Subcutaneous abdominal adipose tissue (tissue), 5 donors: ENCODE data around the gene MEIKIN.
A peak's percentile ranks its signal among the peaks of the same experiment; 100 is the strongest.
"Not testable (repeated sequence)": the region's sequence is repeated elsewhere in the genome, so short reads cannot be mapped to it uniquely, and the experiment has no call there.

Experiments used
- H3K27ac ChIP-seq: one replicate; pipeline ENCODE4 v1.7.0; 2013; ENCODE audit warnings: low read depth, mild to moderate bottlenecking, inconsistent platforms, low read length, moderate library complexity
- H3K27me3 ChIP-seq, 5 donors: one replicate each; pipeline ENCODE4 v1.7.0; 2013; ENCODE audit warnings: low read length in 5 of 5, inconsistent platforms in 1 of 5; ENCODE audit not compliant: control insufficient read depth in 5 of 5, insufficient read depth in 4 of 5
- H3K36me3 ChIP-seq, 5 donors: one replicate each; pipeline ENCODE4 v1.7.0; 2013; ENCODE audit warnings: low read length in 5 of 5; ENCODE audit not compliant: control insufficient read depth in 5 of 5, insufficient read depth in 5 of 5
- H3K4me1 ChIP-seq, 5 donors: one replicate each; pipeline ENCODE4 v1.7.0; 2013; ENCODE audit warnings: low read length in 5 of 5, mild to moderate bottlenecking in 3 of 5, moderate library complexity in 1 of 5; ENCODE audit not compliant: control insufficient read depth in 5 of 5, insufficient read depth in 5 of 5
- H3K4me3 ChIP-seq, 5 donors: one replicate each; pipeline ENCODE4 v1.7.0; 2013; ENCODE audit warnings: low read length in 5 of 5, low read depth in 1 of 5
- H3K9ac ChIP-seq, 5 donors: one replicate each; pipeline ENCODE4 v1.7.0; 2013; ENCODE audit warnings: low read length in 5 of 5, mild to moderate bottlenecking in 4 of 5, moderate library complexity in 3 of 5
- H3K9me3 ChIP-seq, 5 donors: one replicate each; pipeline ENCODE4 v1.7.0; 2013; ENCODE audit warnings: low read length in 5 of 5; ENCODE audit not compliant: control insufficient read depth in 5 of 5
- donor health status: healthy.
- donor health status: healthy.
- donor health status: healthy.
- donor health status: healthy.
- donor health status: healthy.

The MEIKIN gene

GRCh38 chr5:131783357-131783756 is 162.1 kb downstream of the MEIKIN start:
- H3K4me1 ChIP-seq: peaks cover 0 to 24% (median 8%) of the 10 kb centered on the region in 5 donors

GRCh38 chr5:131782717-131783116 is 162.7 kb downstream of the MEIKIN start:
- no peaks in the 10 kb centered on the region for H3K9me3 ChIP-seq
- H3K9ac ChIP-seq: peak overlapping the region in 1 of 5 donors; percentile 15
- H3K4me3 ChIP-seq: no peak overlapping the region
- peaks cover 0 to 24% (median 8%) of the 10 kb centered on the region in 5 donors for H3K4me1 ChIP-seq
- H3K27ac ChIP-seq: no peak overlapping the region
- no peaks in the 10 kb centered on the region for H3K27me3 ChIP-seq
- no peaks in the 10 kb centered on the region for H3K36me3 ChIP-seq

More at GRCh38 chr5:131783357-131783756, 162.1 kb downstream of the MEIKIN start:
- H3K36me3 ChIP-seq: no peaks in the 10 kb centered on the region
- peak overlapping the region in 1 of 5 donors; percentile 15 for H3K9ac ChIP-seq
- H3K4me3 ChIP-seq: no peak overlapping the region
- H3K27ac ChIP-seq: no peak overlapping the region
- no peaks in the 10 kb centered on the region for H3K9me3 ChIP-seq
- H3K27me3 ChIP-seq: no peaks in the 10 kb centered on the region

- not testable (repeated sequence) for H3K27me3 ChIP-seq, H3K27ac ChIP-seq, H3K9ac ChIP-seq, H3K4me3 ChIP-seq, H3K36me3 ChIP-seq, H3K9me3 ChIP-seq
- peaks cover 0 to 20% (median 15%) of the 10 kb centered on the region in 5 donors for H3K4me1 ChIP-seq
Observed at GRCh38 chr5:131778141-131778540, 167.3 kb downstream of the MEIKIN start.

- H3K9me3 ChIP-seq: no peaks in the 10 kb centered on the region
- H3K36me3 ChIP-seq: no peaks in the 10 kb centered on the region
- no peaks in the 10 kb centered on the region for H3K27me3 ChIP-seq
- no peak overlapping the region for H3K4me3 ChIP-seq
- H3K4me1 ChIP-seq: peaks cover 0 to 19% (median 9%) of the 10 kb centered on the region in 5 donors
- H3K9ac ChIP-seq: no peak overlapping the region
- H3K27ac ChIP-seq: no peak overlapping the region
Observed at GRCh38 chr5:131776450-131776849, 169.0 kb downstream of the MEIKIN start.

DNA sequence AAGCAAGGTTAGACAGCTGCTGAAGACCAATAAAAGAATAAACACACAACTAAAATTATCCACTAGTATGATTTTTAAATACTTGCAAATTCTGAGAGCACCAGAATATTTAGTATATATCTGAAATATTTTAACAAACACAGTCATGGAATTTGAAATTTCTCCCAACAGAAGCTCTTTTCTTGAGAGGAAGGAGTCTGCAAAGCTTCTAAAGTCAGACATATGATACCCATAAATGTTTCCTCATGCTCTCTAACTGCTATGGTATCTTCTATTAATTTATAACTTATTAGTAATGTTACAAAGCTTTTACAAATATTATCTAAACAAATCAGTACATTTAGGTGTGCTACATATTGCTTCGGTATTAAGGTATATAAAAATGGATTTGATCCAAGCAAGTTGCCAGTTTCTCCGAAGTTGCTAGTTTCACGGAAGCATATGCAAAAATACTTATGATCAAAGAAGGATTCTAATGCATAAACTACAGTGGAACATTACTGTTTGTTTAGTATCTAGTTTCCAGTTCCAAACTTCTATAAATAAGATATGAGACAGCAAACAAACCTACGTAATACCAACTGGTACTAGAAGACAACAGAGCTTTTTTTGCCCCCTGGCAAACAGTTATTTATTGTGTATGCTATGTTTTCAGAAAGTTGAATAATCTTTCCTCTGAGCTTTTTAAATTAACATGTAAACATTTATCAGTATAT is 170.7 kb downstream of the MEIKIN start:
- H3K27ac ChIP-seq: no peak overlapping the region
- H3K27me3 ChIP-seq: no peaks in the 10 kb centered on the region
- no peaks in the 10 kb centered on the region for H3K9me3 ChIP-seq
- H3K36me3 ChIP-seq: no peaks in the 10 kb centered on the region
- H3K4me3 ChIP-seq: no peak overlapping the region
- H3K4me1 ChIP-seq: peaks cover 0 to 33% (median 11%) of the 10 kb centered on the region in 5 donors
- H3K9ac ChIP-seq: no peak overlapping the region

DNA sequence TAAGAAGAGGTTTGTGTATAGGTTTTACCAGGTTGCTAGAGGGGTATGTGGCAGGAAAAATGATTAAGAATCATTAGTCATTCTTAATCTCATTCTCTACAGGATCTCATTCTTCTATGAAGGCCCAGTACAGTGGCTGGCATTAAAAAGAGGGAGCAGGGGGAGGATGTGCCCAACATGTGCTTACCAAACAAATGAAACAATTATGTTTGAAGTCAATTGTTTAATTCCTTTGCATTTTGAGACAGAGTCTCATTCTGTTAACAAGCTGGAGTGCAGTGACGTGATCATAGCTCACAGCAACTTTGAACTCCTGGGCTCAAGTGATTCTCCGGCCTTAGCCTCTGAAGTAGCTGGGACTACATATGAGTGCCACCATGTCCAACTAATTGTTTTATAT is 171.7 kb downstream of the MEIKIN start:
- no peaks in the 10 kb centered on the region for H3K36me3 ChIP-seq
- H3K9me3 ChIP-seq: no peaks in the 10 kb centered on the region
- peaks cover 0 to 35% (median 12%) of the 10 kb centered on the region in 5 donors for H3K4me1 ChIP-seq
- no peaks in the 10 kb centered on the region for H3K27me3 ChIP-seq
- no peak overlapping the region for H3K4me3 ChIP-seq
- no peak overlapping the region for H3K27ac ChIP-seq
- H3K9ac ChIP-seq: no peak overlapping the region

- H3K4me1 ChIP-seq: peaks cover 0 to 34% (median 12%) of the 10 kb centered on the region in 5 donors
- H3K36me3 ChIP-seq: no peaks in the 10 kb centered on the region
- H3K27ac ChIP-seq: no peak overlapping the region
Observed at GRCh38 chr5:131771692-131772091, 173.8 kb downstream of the MEIKIN start.

GRCh38 chr5:131769961-131770360 is 175.5 kb downstream of the MEIKIN start:
- Histone ChIP-seq H3K9me3 (no peaks in the 10 kb centered on the region), H3K27me3 (no peaks in the 10 kb centered on the region), H3K27ac (no peak overlapping the region), H3K9ac (no peak overlapping the region), H3K4me1 (peaks cover 0 to 32% (median 9%) of the 10 kb centered on the region in 5 donors), H3K36me3 (no peaks in the 10 kb centered on the region), H3K4me3 (no peak overlapping the region)

More at GRCh38 chr5:131771692-131772091, 173.8 kb downstream of the MEIKIN start:
- Histone ChIP-seq H3K9ac (no peak overlapping the region), H3K9me3 (no peaks in the 10 kb centered on the region), H3K27me3 (no peaks in the 10 kb centered on the region), H3K4me3 (no peak overlapping the region)

DNA sequence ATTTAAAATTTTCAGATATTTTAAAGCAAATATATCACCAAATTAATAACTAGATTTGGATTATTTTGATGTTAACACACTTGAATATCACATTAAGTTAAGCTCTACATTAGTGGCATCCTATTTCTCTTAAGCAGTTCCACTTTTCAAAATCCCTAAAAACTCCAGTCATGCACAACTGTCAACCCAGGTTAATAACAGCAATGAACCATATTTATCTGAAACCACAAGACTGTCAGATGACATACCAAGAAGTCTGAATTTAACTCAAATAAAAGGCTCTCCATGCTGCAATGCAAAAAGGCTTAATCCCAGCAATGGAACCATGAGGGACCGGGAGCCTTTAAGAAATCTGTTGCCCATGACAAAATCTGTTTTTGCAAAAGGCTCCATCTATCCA is 176.1 kb downstream of the MEIKIN start:
- Histone ChIP-seq H3K27me3 (no peaks in the 10 kb centered on the region), H3K4me1 (peaks cover 0 to 34% (median 9%) of the 10 kb centered on the region in 5 donors)

DNA sequence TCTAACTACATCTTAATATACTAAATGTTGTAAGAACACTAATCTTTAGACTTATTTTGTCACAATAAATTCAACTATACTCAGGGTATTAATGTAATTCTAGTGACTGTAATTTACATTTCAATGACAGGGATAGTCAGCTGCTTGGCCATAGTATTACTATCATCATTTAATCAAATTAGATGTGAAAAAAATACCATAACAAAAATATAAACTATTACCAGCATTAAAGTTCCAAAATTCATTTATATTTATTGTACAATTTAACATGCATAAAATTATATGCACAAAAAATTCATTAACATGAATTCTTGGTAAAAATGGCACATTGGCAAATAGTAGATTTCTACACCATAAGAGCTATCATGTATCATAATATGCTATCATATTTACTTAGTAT is 177.6 kb downstream of the MEIKIN start:
- Histone ChIP-seq H3K4me1 (peaks cover 0 to 34% (median 9%) of the 10 kb centered on the region in 5 donors), H3K27ac (no peak overlapping the region), H3K9ac (no peak overlapping the region), H3K4me3 (no peak overlapping the region), H3K36me3 (peaks cover 0 to 3% (median 2%) of the 10 kb centered on the region in 5 donors), H3K9me3 (peaks cover 0 to 7% (median 3%) of the 10 kb centered on the region in 5 donors), H3K27me3 (no peaks in the 10 kb centered on the region)

More for the DNA sequence above, 176.1 kb downstream of the MEIKIN start:
- Histone ChIP-seq H3K9ac (no peak overlapping the region), H3K4me3 (no peak overlapping the region), H3K27ac (no peak overlapping the region), H3K9me3 (no peaks in the 10 kb centered on the region), H3K36me3 (no peaks in the 10 kb centered on the region)
